GM12878 (cell line): Measurements from ENCODE around the gene OR2T6.

Experiments used
- ATF2 ChIP-seq: IDR thresholded peaks from 2 replicates; pipeline ENCODE4 v1.6.1; 2012; ENCODE audit warnings: low read length, inconsistent platforms
- CBX5 ChIP-seq: sonication (generic); IDR thresholded peaks from 2 replicates; pipeline ENCODE4 v1.6.1; 2016; ENCODE audit warnings: low read depth, moderate library complexity, mild to moderate bottlenecking, inconsistent platforms
- CEBPB ChIP-seq, 2 experiments: fragments of 150-350 bp in 1 of 2; IDR thresholded peaks; 2 replicates each; pipeline ENCODE4 v1.6.1; 2012 to 2014; ENCODE audit warnings: low read depth in 2 of 2, low read length in 2 of 2, borderline replicate concordance in 1 of 2, inconsistent platforms in 1 of 2
- CEBPZ ChIP-seq: fragments of 150-350 bp; IDR thresholded peaks from 2 replicates; pipeline ENCODE4 v1.6.1; 2016; ENCODE audit warnings: low read depth, low read length
- CTCF ChIP-seq, 3 experiments: IDR thresholded peaks in 2 of 3; conservative IDR thresholded peaks in 1 of 3; 2 replicates each; pipeline ENCODE4 v1.5.1; 2011; ENCODE audit warnings: low read depth in 3 of 3, low read length in 3 of 3, mild to moderate bottlenecking in 3 of 3, control low read depth in 2 of 3, moderate library complexity in 2 of 3, inconsistent platforms in 1 of 3, mixed read lengths in 1 of 3; ENCODE audit not compliant: control insufficient read depth in 2 of 3, insufficient read depth in 1 of 3; ENCODE audit errors: extremely low read depth in 1 of 3
- E2F4 ChIP-seq: IDR thresholded peaks from 2 replicates; pipeline ENCODE4 v1.6.1; 2012; ENCODE audit warnings: low read depth, low read length, improper control_type of control experiment
- EZH2 ChIP-seq: IDR thresholded peaks from 2 replicates; pipeline ENCODE4 v1.6.1; 2012; ENCODE audit warnings: low read depth, mild to moderate bottlenecking, control low read depth, inconsistent platforms, low read length, borderline replicate concordance; ENCODE audit not compliant: control insufficient read depth
- HDAC2 ChIP-seq: fragments of 200-600 bp; sonication (generic); IDR thresholded peaks from 2 replicates; pipeline ENCODE4 v1.6.1; 2017
- MXI1 ChIP-seq: fragments of 150-350 bp; IDR thresholded peaks from 2 replicates; pipeline ENCODE4 v1.6.1; 2011; ENCODE audit warnings: low read depth, mild to moderate bottlenecking, inconsistent platforms, low read length, improper control_type of control experiment
- NBN ChIP-seq: fragments of 450-650 bp; IDR thresholded peaks from 2 replicates; pipeline ENCODE4 v1.6.1; 2016
- NFYB ChIP-seq: IDR thresholded peaks from 2 replicates; pipeline ENCODE4 v1.6.1; 2011; ENCODE audit warnings: low read depth, mild to moderate bottlenecking, low read length, improper control_type of control experiment, moderate library complexity; ENCODE audit not compliant: insufficient read depth
- SMC3 ChIP-seq: IDR thresholded peaks from 2 replicates; pipeline ENCODE4 v1.6.1; 2011; ENCODE audit warnings: low read length, improper control_type of control experiment, borderline replicate concordance
- SPI1 ChIP-seq: IDR thresholded peaks from 2 replicates; pipeline ENCODE4 v1.6.1; 2011; ENCODE audit warnings: low read depth, mild to moderate bottlenecking, low read length, moderate library complexity, borderline replicate concordance; ENCODE audit not compliant: insufficient read depth
- ZBTB11 ChIP-seq: fragments of 450-650 bp; formaldehyde crosslinking; IDR thresholded peaks from 2 replicates; pipeline ENCODE4 v1.5.0; 2022; ENCODE audit warnings: mild to moderate bottlenecking, missing genetic modification characterization

GRCh38 chr1:248421384-248421783 is 45.8 kb downstream of the OR2T6 start:
- TF ChIP-seq E2F4 (no peak), CEBPB (IDR thresholded peaks at IDR 0.05; ENCODE audit: borderline replicate concordance in 1 of 2, low read depth in 2 of 2, low read length in 2 of 2) (no peak), NBN (no peak), CBX5 (no peak), CEBPZ (0 out of 2 replicates have a peak, but pooled peaks have one; percentile 37), SMC3 (no peak), NFYB (no peak), ATF2 (no peak), ZBTB11 (CRISPR knock-in tag) (no peak), EZH2 (no peak), HDAC2 (no peak), CTCF (IDR thresholded peaks at IDR 0.05 in 2 of 3, conservative IDR thresholded peaks at IDR 0.05 in 1 of 3; ENCODE audit: control insufficient read depth in 2 of 3, extremely low read depth in 1 of 3, insufficient read depth in 1 of 3, low read depth in 3 of 3, low read length in 3 of 3) (no peak), MXI1 (no peak), SPI1 (no peak)
